WTC11 (cell line): Measurements from ENCODE around the gene CFAP74.

ENCODE experiments used
- FOXK1 ChIP-seq: sonication (generic); formaldehyde crosslinking; IDR thresholded peaks from 2 replicates; pipeline ENCODE4 v1.8.0; 2022; ENCODE audit warnings: mild to moderate bottlenecking, moderate library complexity, missing genetic modification reagents
- NFYB ChIP-seq: sonication (generic); formaldehyde crosslinking; conservative IDR thresholded peaks from 2 replicates; pipeline ENCODE4 v1.8.0; 2022; ENCODE audit warnings: low read depth, missing genetic modification reagents
- TF ChIP-seq, protein P1 (sequence below): fragments of 200-600 bp; IDR thresholded peaks from 2 replicates; pipeline ENCODE4 v1.8.0; 2022; ENCODE audit warnings: antibody characterized with exemption
- TF ChIP-seq, protein P2 (sequence below): sonication (generic); formaldehyde crosslinking; IDR thresholded peaks from 2 replicates; pipeline ENCODE4 v1.8.1; 2023; ENCODE audit warnings: mild to moderate bottlenecking, missing genetic modification reagents, moderate library complexity

DNA sequence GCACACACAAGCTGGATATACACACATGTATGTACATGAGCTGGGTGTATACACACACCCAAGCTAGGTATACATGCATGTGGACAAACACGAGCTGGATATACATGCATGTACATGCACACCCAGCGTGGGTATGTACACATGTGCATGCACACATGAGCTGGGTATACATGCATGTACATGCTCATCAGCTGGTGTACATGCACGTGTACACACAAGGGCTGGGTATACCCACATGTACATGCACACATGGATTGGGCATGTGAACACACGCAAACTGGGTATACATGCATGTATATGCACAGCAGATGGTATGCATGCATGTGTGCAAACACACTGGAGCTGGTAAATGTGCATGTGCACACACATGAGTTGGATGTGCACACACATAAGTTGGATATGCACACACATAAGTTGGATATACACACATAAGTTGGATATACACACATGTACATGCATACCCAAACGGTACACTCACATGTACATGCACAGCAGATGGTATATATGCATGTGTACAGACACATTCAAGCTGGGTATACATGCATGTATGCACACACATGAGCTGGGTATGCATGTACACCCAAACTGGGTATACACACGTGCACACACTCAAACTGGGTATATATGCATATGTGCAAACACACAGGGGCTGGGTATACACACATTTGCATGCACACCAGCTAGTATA, 105.2 kb downstream of the CFAP74 start:
- TF ChIP-seq, protein P1, sequence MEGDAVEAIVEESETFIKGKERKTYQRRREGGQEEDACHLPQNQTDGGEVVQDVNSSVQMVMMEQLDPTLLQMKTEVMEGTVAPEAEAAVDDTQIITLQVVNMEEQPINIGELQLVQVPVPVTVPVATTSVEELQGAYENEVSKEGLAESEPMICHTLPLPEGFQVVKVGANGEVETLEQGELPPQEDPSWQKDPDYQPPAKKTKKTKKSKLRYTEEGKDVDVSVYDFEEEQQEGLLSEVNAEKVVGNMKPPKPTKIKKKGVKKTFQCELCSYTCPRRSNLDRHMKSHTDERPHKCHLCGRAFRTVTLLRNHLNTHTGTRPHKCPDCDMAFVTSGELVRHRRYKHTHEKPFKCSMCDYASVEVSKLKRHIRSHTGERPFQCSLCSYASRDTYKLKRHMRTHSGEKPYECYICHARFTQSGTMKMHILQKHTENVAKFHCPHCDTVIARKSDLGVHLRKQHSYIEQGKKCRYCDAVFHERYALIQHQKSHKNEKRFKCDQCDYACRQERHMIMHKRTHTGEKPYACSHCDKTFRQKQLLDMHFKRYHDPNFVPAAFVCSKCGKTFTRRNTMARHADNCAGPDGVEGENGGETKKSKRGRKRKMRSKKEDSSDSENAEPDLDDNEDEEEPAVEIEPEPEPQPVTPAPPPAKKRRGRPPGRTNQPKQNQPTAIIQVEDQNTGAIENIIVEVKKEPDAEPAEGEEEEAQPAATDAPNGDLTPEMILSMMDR = no peak
- TF ChIP-seq, protein P2, sequence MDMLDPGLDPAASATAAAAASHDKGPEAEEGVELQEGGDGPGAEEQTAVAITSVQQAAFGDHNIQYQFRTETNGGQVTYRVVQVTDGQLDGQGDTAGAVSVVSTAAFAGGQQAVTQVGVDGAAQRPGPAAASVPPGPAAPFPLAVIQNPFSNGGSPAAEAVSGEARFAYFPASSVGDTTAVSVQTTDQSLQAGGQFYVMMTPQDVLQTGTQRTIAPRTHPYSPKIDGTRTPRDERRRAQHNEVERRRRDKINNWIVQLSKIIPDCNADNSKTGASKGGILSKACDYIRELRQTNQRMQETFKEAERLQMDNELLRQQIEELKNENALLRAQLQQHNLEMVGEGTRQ (CRISPR knock-in tag) = no peak
- TF ChIP-seq NFYB (CRISPR knock-in tag) (no peak), FOXK1 (CRISPR knock-in tag) (no peak)
